Fibroblast of skin of left biceps (primary cell): Measurements from ENCODE around the gene CCDC85C.

Experiments
- DNase-seq, 2 experiments: peaks; one replicate each; pipeline ENCODE4 v3.0.0-alpha.2; 2013; ENCODE audit warnings: low read depth in 2 of 2

Gene CCDC85C

DNA sequence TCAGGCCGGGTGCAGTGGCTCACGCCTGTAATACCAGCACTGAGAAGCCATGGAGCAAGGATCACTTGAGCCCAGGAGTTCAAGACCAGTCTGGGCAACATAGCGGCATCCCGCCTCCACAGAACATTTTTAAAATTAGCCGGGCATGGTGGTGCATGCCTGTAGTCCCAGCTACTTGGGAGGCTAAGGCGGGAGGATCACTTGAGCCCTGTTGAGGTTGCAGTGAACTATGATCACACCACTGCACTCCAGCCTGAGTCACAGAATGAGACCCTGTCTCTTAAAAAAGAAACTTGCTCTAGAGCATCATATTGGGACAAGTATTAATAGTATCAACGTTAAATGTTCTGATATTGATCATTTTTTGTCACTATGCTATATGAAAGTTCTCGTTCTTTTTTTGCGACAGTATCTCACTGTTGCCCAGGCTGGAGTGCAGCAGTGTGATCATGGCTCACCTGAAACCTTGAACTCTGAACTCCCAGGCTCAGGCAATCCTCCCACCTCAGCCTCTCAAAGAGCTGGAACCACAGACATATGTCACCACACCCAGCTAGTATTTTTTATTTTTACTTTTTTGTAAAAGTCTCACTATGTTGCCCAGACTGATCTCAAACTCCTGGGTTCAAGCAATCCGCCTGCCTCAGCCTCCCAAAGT lies 47.7 kb downstream of the CCDC85C start:
- no peak for DNase-seq

GRCh38 chr14:99554757-99555531 lies 49.1 kb downstream of the CCDC85C start:
- DNase-seq = no peak

GRCh38 chr14:99554184-99554583 lies 49.8 kb downstream of the CCDC85C start:
- DNase-seq = no peak

- DNase-seq = no peak
Measured at GRCh38 chr14:99552572-99553216, 51.3 kb downstream of the CCDC85C start.

DNA sequence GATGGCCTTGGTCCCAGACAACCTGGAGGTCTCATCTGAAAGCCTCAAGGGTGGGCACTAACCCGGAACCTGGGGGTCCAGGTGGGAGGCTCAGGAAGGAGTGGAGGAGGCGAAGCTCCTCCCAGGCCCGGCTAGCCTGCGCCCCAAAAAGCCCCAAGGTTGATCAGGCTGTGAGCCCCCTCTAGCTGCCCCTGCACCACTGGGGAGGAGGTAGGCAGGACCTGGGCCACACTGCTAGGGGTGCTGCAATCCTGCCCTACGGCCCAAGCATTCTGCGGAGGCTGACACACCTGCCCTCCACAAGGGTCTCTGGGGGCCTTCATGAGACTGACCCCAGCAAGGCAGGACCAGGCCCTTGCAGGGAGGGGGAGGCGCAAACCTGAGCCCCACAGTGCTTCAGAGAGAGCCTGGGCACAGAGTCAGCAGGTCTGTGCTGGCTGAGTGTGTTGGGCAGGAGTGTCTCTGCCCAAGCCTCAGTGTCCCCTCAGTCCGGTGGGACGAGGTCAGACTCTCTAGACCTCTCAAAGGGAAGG lies 51.9 kb downstream of the CCDC85C start:
- DNase-seq = no peak

DNA sequence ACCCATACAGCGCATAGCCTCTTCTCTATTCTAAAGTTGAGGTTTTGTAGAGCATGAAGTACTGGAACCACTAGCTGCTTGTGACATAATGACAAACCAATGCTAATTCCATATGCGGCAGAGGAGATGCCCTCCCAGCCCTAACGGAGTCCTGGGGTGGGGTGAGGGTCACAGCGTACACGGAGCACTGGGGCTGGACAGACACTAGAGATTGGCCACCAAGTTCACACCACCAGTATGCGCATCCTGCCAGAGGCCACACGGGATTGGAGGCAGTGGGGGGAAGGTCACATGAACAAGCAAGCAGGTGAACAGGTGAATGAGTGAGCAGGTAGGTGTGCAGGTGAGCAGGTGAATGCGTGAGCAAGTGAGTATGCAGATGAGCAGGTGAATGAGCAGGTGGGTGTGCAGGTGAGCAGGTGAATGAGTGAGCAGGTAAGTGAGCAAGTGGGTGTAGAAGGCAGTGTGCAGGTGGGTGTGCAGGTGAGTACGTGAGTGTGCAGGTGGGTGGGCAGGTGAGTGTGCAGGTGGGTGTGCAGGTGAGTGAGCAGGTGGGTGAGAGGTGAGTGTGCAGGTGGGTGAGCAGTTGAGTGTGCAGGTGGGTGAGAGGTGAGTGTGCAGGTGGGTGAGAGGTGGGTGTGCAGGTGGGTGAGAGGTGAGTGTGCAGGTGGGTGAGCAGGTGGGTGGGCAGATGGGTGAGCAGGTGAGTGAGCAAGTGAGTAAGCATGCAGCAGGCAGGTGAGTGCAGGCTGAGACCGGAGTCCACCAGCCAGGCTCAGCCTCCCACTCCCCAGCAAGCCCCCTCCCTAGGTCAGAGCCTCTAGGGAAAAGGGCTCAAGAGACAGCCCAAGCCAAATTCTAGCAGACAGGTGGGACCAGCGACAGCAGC lies 52.7 kb downstream of the CCDC85C start:
- no peak for DNase-seq

DNA sequence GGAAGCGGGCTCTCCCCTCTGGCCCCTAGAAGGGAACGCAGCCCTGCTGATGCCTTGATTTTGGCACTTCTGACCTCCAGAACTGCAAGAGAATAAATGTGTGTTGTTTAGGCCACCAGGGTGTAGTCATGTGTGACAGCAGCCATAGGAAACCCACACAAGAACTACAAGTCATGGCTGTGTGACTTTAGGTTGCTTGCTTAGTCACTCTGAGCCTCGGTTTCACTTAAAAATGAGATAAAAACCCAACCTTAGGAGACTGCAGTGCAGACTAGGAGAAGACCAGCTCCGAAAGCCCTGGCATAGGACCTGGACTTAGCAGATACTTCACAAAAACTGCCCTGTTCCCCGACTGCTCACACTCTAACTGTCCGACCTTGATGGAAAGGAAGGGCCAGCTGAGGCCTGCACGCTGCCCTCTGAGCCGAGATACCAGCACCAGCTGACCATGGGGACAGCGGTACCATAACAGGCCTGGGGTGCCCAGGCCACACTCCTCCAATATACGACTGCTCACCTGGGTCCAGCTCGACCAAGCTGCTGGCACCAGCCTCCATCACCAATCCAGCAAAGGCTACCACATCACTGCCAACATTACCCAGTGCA lies 53.5 kb downstream of the CCDC85C start:
- DNase-seq = no peak

DNA sequence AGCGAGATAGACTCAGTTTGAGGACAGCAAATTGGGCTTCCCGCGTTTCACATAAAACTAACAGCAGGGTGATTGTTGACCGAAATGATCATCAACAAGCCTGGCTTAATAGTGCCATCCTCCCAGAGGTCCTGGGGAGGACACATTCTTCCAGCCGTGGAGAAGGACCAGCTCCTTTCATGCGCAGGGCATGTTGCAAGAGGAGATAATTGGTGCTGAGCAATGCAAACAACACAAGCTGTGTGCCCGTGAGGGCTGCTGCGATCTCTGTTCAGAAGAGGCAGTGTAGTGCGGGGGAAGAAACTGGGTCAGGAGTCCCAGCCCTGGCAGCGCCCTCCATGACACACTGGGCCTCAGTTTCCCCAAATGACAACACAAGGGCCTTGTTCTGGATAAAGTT lies 54.3 kb downstream of the CCDC85C start:
- DNase-seq = no peak

DNA sequence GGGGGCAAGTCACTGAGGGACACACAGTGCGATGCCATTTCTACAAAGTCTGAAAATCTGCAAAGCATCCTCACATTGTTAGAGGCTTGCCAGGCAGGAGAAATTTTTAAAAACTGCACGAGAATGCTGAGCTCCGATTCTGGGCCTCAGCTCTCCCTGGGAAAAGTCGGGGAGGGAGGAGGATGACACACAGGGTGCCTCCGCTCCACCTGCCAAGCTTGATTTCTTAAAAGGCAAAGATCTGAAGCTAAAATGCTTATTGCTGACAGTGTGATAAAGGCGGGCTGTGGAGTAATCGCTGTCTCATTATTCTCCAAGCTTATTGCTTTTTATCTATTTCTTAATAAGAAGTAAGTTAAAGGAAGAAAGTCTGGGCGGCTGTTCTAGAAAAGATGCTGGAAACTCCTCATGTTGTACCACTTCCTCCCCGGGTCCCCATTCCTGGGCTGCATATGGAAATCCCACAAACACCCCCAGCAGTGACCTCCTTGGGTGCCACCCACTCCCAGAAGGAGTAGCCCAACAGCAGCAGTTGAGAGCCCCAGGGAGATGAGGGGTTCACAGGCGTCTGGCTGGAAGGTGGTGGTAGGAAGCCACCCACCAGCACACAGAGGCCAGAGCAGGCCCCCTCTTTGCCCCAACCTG lies 55.0 kb downstream of the CCDC85C start:
- no peak for DNase-seq

DNA sequence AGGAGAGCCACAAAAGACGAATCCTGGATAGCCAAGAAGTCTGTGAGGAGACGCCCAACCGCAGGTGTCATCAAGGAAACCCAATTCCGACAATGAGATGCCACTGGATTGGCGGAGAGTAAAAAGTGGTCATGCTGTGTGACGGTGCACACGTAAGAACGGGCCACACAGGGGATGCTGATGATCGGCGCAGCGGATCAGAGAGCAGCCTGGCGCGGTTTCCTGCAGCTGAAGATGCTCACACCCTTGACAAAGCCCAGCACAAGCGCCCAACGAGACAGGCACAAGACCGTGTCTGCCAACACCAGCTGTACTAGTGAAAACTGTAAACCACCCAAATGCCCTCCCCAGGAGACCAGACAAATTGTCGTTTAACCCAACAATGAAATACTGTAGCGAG lies 55.8 kb downstream of the CCDC85C start:
- no peak for DNase-seq

DNA sequence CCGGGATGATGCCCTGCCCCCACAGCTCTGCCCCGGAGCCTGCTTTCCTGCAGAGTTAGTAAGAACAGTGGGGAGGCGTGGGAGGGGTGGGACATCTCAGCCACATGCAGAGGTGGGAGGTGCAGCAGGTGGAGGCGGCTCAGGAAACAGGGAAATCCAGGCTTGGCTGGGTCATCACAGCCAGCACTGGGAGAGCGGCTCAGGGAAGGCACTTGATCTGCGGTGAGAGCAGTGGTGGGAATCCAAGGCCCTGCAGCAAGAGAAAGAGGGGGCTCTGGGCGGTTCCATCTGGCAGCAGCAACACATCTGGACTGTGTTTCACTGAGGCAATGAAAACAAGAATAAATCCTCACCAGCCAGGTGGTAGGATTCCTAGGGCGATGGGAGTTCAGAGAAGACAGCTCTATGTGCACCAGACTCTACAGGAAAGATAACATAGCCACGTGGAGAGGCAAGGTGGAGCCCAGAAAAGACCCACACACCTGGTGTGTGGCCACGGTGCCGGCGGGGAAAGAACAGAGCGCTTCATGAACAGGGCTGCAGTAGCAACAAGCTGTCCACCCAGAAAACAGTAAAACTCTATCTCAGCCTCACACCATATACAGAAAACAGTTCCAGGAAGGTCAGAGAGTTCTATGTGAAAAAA lies 57.6 kb downstream of the CCDC85C start:
- DNase-seq = no peak

GRCh38 chr14:99545586-99545985 lies 58.4 kb downstream of the CCDC85C start:
- DNase-seq = no peak

GRCh38 chr14:99544991-99545390 lies 59.0 kb downstream of the CCDC85C start:
- no peak for DNase-seq

- DNase-seq = no peak
Measured at GRCh38 chr14:99543985-99544384, 60.0 kb downstream of the CCDC85C start.

DNA sequence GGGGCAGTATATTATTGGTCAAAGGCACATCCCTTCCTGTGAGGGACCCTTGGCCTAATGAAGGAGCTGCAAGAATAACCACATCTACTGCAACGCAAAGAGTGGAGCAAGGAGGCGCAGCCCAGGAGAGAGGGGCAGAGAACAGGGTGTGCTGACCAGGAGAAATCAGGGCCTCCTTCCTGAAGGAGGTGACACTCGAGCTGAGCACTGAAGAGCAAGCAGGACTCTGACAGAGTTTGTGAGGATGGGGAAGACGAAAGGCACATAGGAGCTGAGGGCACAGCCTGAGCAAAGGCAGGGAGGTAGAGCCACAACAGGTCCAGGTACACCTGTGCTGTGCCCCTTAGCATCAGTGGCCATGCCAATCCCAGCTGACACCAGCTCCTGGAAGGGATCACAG lies 60.6 kb downstream of the CCDC85C start:
- no peak for DNase-seq

DNA sequence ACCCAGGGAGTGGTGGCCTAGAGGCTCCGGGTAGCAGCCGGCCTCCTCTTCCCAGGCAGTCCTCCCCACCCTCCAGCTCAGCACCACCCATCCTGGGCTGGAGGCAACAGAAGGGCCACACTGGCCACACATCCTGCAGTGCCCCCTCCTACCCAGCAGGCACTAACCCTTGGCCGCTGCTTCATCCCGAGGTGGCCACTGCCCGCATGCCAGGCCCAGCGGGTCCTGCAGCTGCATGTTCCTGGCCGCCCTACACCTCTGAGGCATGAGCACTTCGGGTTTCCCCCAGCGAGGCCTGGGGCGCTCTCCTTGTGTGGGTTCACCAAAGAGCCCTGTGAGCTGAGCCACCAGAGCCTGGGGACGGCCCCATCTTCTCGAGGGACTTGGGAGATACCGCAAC lies 61.4 kb downstream of the CCDC85C start:
- DNase-seq = no peak

GRCh38 chr14:99541677-99542470 lies 62.1 kb downstream of the CCDC85C start:
- DNase-seq = no peak

- no peak for DNase-seq
Measured at GRCh38 chr14:99541211-99541610, 62.8 kb downstream of the CCDC85C start.
